Measurements from ENCODE around the gene PIM2.

- TF ChIP-seq FOXM1 (CRISPR knock-in tag; IDR thresholded peaks at IDR 0.05) (no peak), SNAPC5 (CRISPR knock-in tag; IDR thresholded peaks at IDR 0.05; ENCODE audit: borderline replicate concordance) (no peak)
Observed at GRCh38 chrX:48904626-48905025, 14.2 kb downstream of the PIM2 start.

Measured in HepG2 (cell line).